ENCODE data around the gene TREM2.

The TREM2 gene

GRCh38 chr6:41155132-41155805, 7.6 kb downstream of the TREM2 start:
- no peak overlapping the region for H3K4me3 ChIP-seq (ENCODE audit: low read depth, low read length)
- no peak for TF ChIP-seq CTCF (IDR thresholded peaks at IDR 0.05; ENCODE audit: low read depth, low read length, missing control alignments)
- DNase-seq (ENCODE audit: low read depth): no peak

GRCh38 chr6:41153992-41154625, 8.8 kb downstream of the TREM2 start, which contains the start of gene TREML1:
TSS of gene TREML1 (minus strand) at chr6:41154347. CDS start at chr6:41154288, 59 bp downstream.
- H3K4me3 ChIP-seq (ENCODE audit: low read depth, low read length): no peak within 1 kb of the TSS
- TF ChIP-seq CTCF (IDR thresholded peaks at IDR 0.05; ENCODE audit: low read depth, low read length, missing control alignments): no peak
- no peak for DNase-seq (ENCODE audit: low read depth)

- no peak overlapping the region for H3K4me3 ChIP-seq (ENCODE audit: low read depth, low read length)
- no peak for DNase-seq (ENCODE audit: low read depth)
These were observed 9.5 kb downstream of the TREM2 start for GRCh38 chr6:41153451-41153850.

GRCh38 chr6:41150671-41151070, 12.2 kb downstream of the TREM2 start:
- TF ChIP-seq CTCF (IDR thresholded peaks at IDR 0.05; ENCODE audit: low read depth, low read length, missing control alignments): no peak
- no peak overlapping the region for H3K4me3 ChIP-seq (ENCODE audit: low read depth, low read length)
- DNase-seq (ENCODE audit: low read depth): no peak

More at GRCh38 chr6:41153451-41153850, 9.5 kb downstream of the TREM2 start:
- no peak for TF ChIP-seq CTCF (IDR thresholded peaks at IDR 0.05; ENCODE audit: low read depth, low read length, missing control alignments)

- no peak for TF ChIP-seq CTCF (IDR thresholded peaks at IDR 0.05; ENCODE audit: low read depth, low read length, missing control alignments)
- H3K4me3 ChIP-seq (ENCODE audit: low read depth, low read length): no peak overlapping the region
- no peak for DNase-seq (ENCODE audit: low read depth)
These were observed 15.0 kb downstream of the TREM2 start for GRCh38 chr6:41147917-41148316.

GRCh38 chr6:41136911-41137310, 26.0 kb downstream of the TREM2 start:
- no peak for DNase-seq (ENCODE audit: low read depth)
- no peak overlapping the region for H3K4me3 ChIP-seq (ENCODE audit: low read depth, low read length)
- TF ChIP-seq CTCF (IDR thresholded peaks at IDR 0.05; ENCODE audit: low read depth, low read length, missing control alignments): no peak

Data from GM12864 (cell line).